AG09309 (cell line): ENCODE measurements around the gene BANF2.

ENCODE experiments used
- DNase-seq: peaks from one replicate; pipeline ENCODE4 v3.0.0-alpha.2; 2010; ENCODE audit warnings: low read depth
- H3K4me3 ChIP-seq: 2 replicates; pipeline ENCODE4 v1.5.1; 2011; ENCODE audit warnings: mild to moderate bottlenecking, low read depth, low read length, moderate library complexity; ENCODE audit not compliant: control insufficient read depth
- TF ChIP-seq, protein P1 (sequence below): IDR thresholded peaks from 2 replicates; pipeline ENCODE4 v1.5.1; 2011; ENCODE audit warnings: mild to moderate bottlenecking, low read depth, low read length, inconsistent platforms; ENCODE audit not compliant: insufficient read depth, control insufficient read depth; ENCODE audit errors: missing control alignments

The BANF2 gene

DNA sequence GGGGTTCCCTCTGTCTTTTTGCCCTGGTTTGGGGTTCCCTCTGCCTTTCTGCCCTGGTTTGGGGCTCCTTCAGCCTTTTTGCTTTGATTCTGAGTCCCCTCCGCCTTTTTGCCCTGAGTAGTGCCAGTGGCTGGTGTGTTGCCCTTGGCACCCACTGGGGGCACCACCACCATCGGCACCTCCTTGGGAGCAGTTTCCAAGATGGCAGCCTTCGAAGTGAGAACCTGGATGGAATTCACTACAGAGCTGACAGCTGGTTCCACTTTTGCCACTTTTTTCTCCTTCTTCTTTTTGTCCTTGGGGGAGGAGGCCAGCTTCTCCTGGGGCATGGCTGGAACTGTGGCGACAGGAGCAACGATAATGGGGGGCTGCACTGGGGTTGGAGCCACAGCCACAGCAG, 40.0 kb upstream of the BANF2 start:
- TF ChIP-seq, protein P1, sequence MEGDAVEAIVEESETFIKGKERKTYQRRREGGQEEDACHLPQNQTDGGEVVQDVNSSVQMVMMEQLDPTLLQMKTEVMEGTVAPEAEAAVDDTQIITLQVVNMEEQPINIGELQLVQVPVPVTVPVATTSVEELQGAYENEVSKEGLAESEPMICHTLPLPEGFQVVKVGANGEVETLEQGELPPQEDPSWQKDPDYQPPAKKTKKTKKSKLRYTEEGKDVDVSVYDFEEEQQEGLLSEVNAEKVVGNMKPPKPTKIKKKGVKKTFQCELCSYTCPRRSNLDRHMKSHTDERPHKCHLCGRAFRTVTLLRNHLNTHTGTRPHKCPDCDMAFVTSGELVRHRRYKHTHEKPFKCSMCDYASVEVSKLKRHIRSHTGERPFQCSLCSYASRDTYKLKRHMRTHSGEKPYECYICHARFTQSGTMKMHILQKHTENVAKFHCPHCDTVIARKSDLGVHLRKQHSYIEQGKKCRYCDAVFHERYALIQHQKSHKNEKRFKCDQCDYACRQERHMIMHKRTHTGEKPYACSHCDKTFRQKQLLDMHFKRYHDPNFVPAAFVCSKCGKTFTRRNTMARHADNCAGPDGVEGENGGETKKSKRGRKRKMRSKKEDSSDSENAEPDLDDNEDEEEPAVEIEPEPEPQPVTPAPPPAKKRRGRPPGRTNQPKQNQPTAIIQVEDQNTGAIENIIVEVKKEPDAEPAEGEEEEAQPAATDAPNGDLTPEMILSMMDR: no peak
- DNase-seq: no peak
- H3K4me3 ChIP-seq: no peak overlapping the region

GRCh38 chr20:17660667-17661066, 39.1 kb upstream of the BANF2 start:
- no peak for DNase-seq
- TF ChIP-seq, protein P1: no peak
- H3K4me3 ChIP-seq: no peak overlapping the region

GRCh38 chr20:17661121-17661744, 38.5 kb upstream of the BANF2 start:
- TF ChIP-seq, protein P1: no peak
- H3K4me3 ChIP-seq: no peak overlapping the region
- peak; percentile 59 for DNase-seq

GRCh38 chr20:17662333-17663039, 37.3 kb upstream of the BANF2 start:
- TF ChIP-seq, protein P1: no peak
- H3K4me3 ChIP-seq: no peak overlapping the region
- DNase-seq: no peak

GRCh38 chr20:17663040-17663399, 36.7 kb upstream of the BANF2 start:
- TF ChIP-seq, protein P1: no peak
- no peak for DNase-seq
- H3K4me3 ChIP-seq: no peak overlapping the region

- TF ChIP-seq, protein P1: no peak
- no peak overlapping the region for H3K4me3 ChIP-seq
- no peak for DNase-seq
These were observed 36.3 kb upstream of the BANF2 start for GRCh38 chr20:17663486-17663885.
